H1 (cell line): ENCODE data around the gene TTC34. TPM values are rescaled to one million over a fixed set of nuclear protein-coding genes. Genes with fewer than 3 reads are reported as not detected.

ENCODE experiments used
- CTCF ChIA-PET: fragments of 300-600 bp; sonication (Branson Sonifier 250); formaldehyde crosslinking; loops from one replicate; lab custom pipeline; 2021; ENCODE audit not compliant: partially characterized antibody; lab: Charles Lee
- POLR2A ChIA-PET: fragments of 300-600 bp; sonication (Branson Sonifier 250); formaldehyde crosslinking; loops from one replicate; lab custom pipeline; 2021; ENCODE audit warnings: inconsistent platforms; ENCODE audit not compliant: partially characterized antibody; lab: Charles Lee
- DNase-seq, 2 experiments: peaks; one replicate each; pipeline versions ENCODE4 v3.0.0 to v3.0.0-alpha.2; 2010 to 2022; ENCODE audit warnings: low spot score in 2 of 2, low read depth in 1 of 2, mixed read lengths in 1 of 2
- FAIRE-seq: peaks from 2 replicates; lab custom pipeline; 2011; peaks lifted over from hg19 to GRCh38; lab: Jason Lieb, UNC
- H2AFZ ChIP-seq: 2 replicates; pipeline ENCODE4 v1.8.1; 2012; ENCODE audit warnings: low read length, inconsistent platforms
- H2AK5ac ChIP-seq: 2 replicates; pipeline ENCODE4 v1.6.1; 2013; ENCODE audit warnings: low read depth, low read length
- H2BK120ac ChIP-seq: replicated peaks from 2 replicates; pipeline ENCODE3; 2013; ENCODE audit warnings: low read depth, low read length, inconsistent platforms
- H2BK12ac ChIP-seq: 2 replicates; pipeline ENCODE4 v1.6.1; 2013; ENCODE audit warnings: low read depth, low read length
- H2BK15ac ChIP-seq: 2 replicates; pipeline ENCODE4 v1.6.1; 2013; ENCODE audit warnings: low read length
- H2BK20ac ChIP-seq: 2 replicates; pipeline ENCODE4 v1.6.1; 2013; ENCODE audit warnings: low read length
- H2BK5ac ChIP-seq: 2 replicates; pipeline ENCODE4 v1.6.1; 2013; ENCODE audit warnings: low read depth, low read length
- H3K14ac ChIP-seq: 2 replicates; pipeline ENCODE4 v1.6.1; 2013; ENCODE audit warnings: inconsistent platforms; ENCODE audit not compliant: insufficient read length
- H3K18ac ChIP-seq: 2 replicates; pipeline ENCODE4 v1.6.1; 2013; ENCODE audit warnings: low read length; ENCODE audit errors: extremely low read depth
- H3K23ac ChIP-seq: 2 replicates; pipeline ENCODE4 v1.6.1; 2013; ENCODE audit warnings: inconsistent platforms; ENCODE audit not compliant: insufficient read length
- H3K23me2 ChIP-seq: 2 replicates; pipeline ENCODE4 v1.6.1; 2013; ENCODE audit warnings: low read depth, low read length
- H3K27ac ChIP-seq: 2 replicates; pipeline ENCODE4 v1.6.1; 2011; ENCODE audit warnings: low read depth, low read length, inconsistent platforms
- H3K27me3 ChIP-seq, 4 experiments: replicated peaks in 1 of 4; 1 replicate in 1 of 4; 2 replicates in 3 of 4; pipeline versions ENCODE4 v1.6.1 to v1.8.1; 2011 to 2013; ENCODE audit warnings: low read length in 3 of 4, mild to moderate bottlenecking in 3 of 4, inconsistent platforms in 2 of 4, mixed read lengths in 2 of 4, moderate library complexity in 1 of 4; ENCODE audit not compliant: control insufficient read depth in 3 of 4, insufficient read depth in 3 of 4; ENCODE audit errors: extremely low read depth in 1 of 4
- H3K36me3 ChIP-seq, 4 experiments: 2 replicates each; pipeline versions ENCODE4 v1.6.1 to v1.8.1; 2011 to 2013; ENCODE audit warnings: mild to moderate bottlenecking in 4 of 4, low read length in 3 of 4, moderate library complexity in 2 of 4, control low read depth in 1 of 4, inconsistent platforms in 1 of 4; ENCODE audit not compliant: insufficient read depth in 4 of 4, control insufficient read depth in 2 of 4
- H3K4ac ChIP-seq: replicated peaks from 2 replicates; pipeline ENCODE3; 2013; ENCODE audit warnings: low read length, low read depth, mixed read lengths, inconsistent platforms; ENCODE audit not compliant: insufficient read length
- H3K4me1 ChIP-seq, 4 experiments: replicated peaks in 1 of 4; 1 replicate in 1 of 4; 2 replicates in 3 of 4; pipeline versions ENCODE4 v1.6.1 to v1.8.1; 2011 to 2013; ENCODE audit warnings: low read length in 3 of 4, inconsistent platforms in 2 of 4, mixed read lengths in 1 of 4; ENCODE audit not compliant: insufficient read depth in 4 of 4, control insufficient read depth in 3 of 4
- H3K4me2 ChIP-seq, 2 experiments: 2 replicates each; pipeline versions ENCODE4 v1.6.1 to v1.8.1; 2011 to 2013; ENCODE audit warnings: low read depth in 2 of 2, low read length in 2 of 2, control low read depth in 1 of 2, inconsistent platforms in 1 of 2, mild to moderate bottlenecking in 1 of 2; ENCODE audit not compliant: insufficient read depth in 1 of 2
- H3K4me3 ChIP-seq, 4 experiments: fragments of 200-600, 300-600 bp in 1 of 4; sonication (generic), shearing (Covaris generic), sonication (Bioruptor Twin) in 1 of 4; 2 replicates each; pipeline versions ENCODE4 v1.5.1 to v1.8.1; 2011 to 2016; ENCODE audit warnings: low read length in 4 of 4, low read depth in 3 of 4, control low read depth in 2 of 4, inconsistent platforms in 2 of 4, mild to moderate bottlenecking in 2 of 4, mixed read lengths in 1 of 4, moderate library complexity in 1 of 4; ENCODE audit not compliant: insufficient read depth in 2 of 4; ENCODE audit errors: extremely low read depth in 1 of 4
- H3K56ac ChIP-seq: replicated peaks from 2 replicates; pipeline ENCODE3; 2013; ENCODE audit warnings: low read depth, mild to moderate bottlenecking, mixed read lengths, low read length, inconsistent platforms; ENCODE audit not compliant: insufficient read length
- H3K79me1 ChIP-seq: 2 replicates; pipeline ENCODE4 v1.6.1; 2013; ENCODE audit warnings: low read depth, low read length, control low read depth
- H3K79me2 ChIP-seq, 2 experiments: 2 replicates each; pipeline versions ENCODE4 v1.6.1 to v1.8.1; 2012 to 2013; ENCODE audit warnings: low read length in 2 of 2, mild to moderate bottlenecking in 2 of 2, inconsistent platforms in 1 of 2; ENCODE audit not compliant: insufficient read depth in 2 of 2, control insufficient read depth in 1 of 2
- H3K9ac ChIP-seq, 4 experiments: replicated peaks in 1 of 4; 1 replicate in 1 of 4; 2 replicates in 3 of 4; pipeline versions ENCODE4 v1.6.1 to v1.8.1; 2011 to 2013; ENCODE audit warnings: low read depth in 3 of 4, low read length in 3 of 4, control low read depth in 2 of 4, mild to moderate bottlenecking in 2 of 4, moderate library complexity in 2 of 4, inconsistent platforms in 1 of 4; ENCODE audit errors: extremely low read depth in 1 of 4
- H3K9me3 ChIP-seq, 2 experiments: 2 replicates each; pipeline versions ENCODE4 v1.6.1 to v1.8.1; 2012 to 2013; ENCODE audit warnings: mild to moderate bottlenecking in 2 of 2, moderate library complexity in 2 of 2, control low read depth in 1 of 2, inconsistent platforms in 1 of 2, low read depth in 1 of 2, low read length in 1 of 2, mixed read lengths in 1 of 2; ENCODE audit not compliant: insufficient read depth in 2 of 2
- H4K20me1 ChIP-seq, 2 experiments: replicated peaks in 1 of 2; 2 replicates each; pipeline versions ENCODE3 to v1.8.1; 2011 to 2013; ENCODE audit warnings: inconsistent platforms in 2 of 2, low read length in 2 of 2, mild to moderate bottlenecking in 1 of 2; ENCODE audit not compliant: insufficient read depth in 2 of 2, control insufficient read depth in 1 of 2
- H4K5ac ChIP-seq: 2 replicates; pipeline ENCODE4 v1.6.1; 2013; ENCODE audit warnings: low read length, low read depth, mixed read lengths, inconsistent platforms; ENCODE audit not compliant: insufficient read length
- H4K8ac ChIP-seq: 2 replicates; pipeline ENCODE4 v1.8.0; 2013; ENCODE audit warnings: mild to moderate bottlenecking, moderate library complexity, low read length, inconsistent platforms; ENCODE audit not compliant: insufficient read depth; ENCODE audit errors: extremely low read depth
- H4K91ac ChIP-seq: replicated peaks from 2 replicates; pipeline ENCODE3; 2013; ENCODE audit warnings: low read length, mixed read lengths, inconsistent platforms; ENCODE audit not compliant: insufficient read length
- ASH2L ChIP-seq: fragments of 200-600, 300-600 bp; sonication (generic); IDR thresholded peaks from one replicate; pipeline ENCODE4 v1.7.1; 2017; ENCODE audit warnings: low read length
- E2F6 ChIP-seq: IDR thresholded peaks from 2 replicates; pipeline ENCODE4 v1.6.1; 2012; ENCODE audit warnings: inconsistent platforms
- EGR1 ChIP-seq: IDR thresholded peaks from 2 replicates; pipeline ENCODE4 v1.6.1; 2011; ENCODE audit warnings: low read depth, low read length, borderline replicate concordance
- NRF1 ChIP-seq: IDR thresholded peaks from 2 replicates; pipeline ENCODE4 v1.6.1; 2011; ENCODE audit warnings: mild to moderate bottlenecking, low read depth, low read length, improper control_type of control experiment
- POLR2AphosphoS5 ChIP-seq: IDR thresholded peaks from 2 replicates; pipeline ENCODE4 v1.6.1; 2011; ENCODE audit warnings: low read depth, low read length
- RAD21 ChIP-seq, 2 experiments: IDR thresholded peaks in 1 of 2; conservative IDR thresholded peaks in 1 of 2; 2 replicates each; pipeline ENCODE4 v1.6.1; 2011; ENCODE audit warnings: low read depth in 2 of 2, low read length in 2 of 2, improper control_type of control experiment in 1 of 2, inconsistent platforms in 1 of 2, mild to moderate bottlenecking in 1 of 2, moderate library complexity in 1 of 2
- TAF1 ChIP-seq: IDR thresholded peaks from 2 replicates; pipeline ENCODE4 v1.6.1; 2011; ENCODE audit warnings: mild to moderate bottlenecking, low read depth, low read length
- TAF7 ChIP-seq: optimal IDR thresholded peaks from 2 replicates; pipeline ENCODE3; 2011; ENCODE audit warnings: low read depth, mild to moderate bottlenecking, inconsistent platforms, low read length, moderate library complexity, borderline replicate concordance
- WGBS, 2 experiments: shearing (Covaris generic) in 1 of 2; methylation state at CpG; one replicate each; pipeline versions ENCODE4 v1.1.6 to v1.1.7; 2013 to 2015; ENCODE audit warnings: low lambda C conversion rate in 2 of 2, mixed read lengths in 2 of 2, inconsistent platforms in 1 of 2, low coverage in 1 of 2, missing lambda C conversion rate in 1 of 2; ENCODE audit not compliant: insufficient replicate concordance in 2 of 2, insufficient coverage in 1 of 2, insufficient read length in 1 of 2; ENCODE audit errors: extremely low coverage in 1 of 2, missing lambda C conversion rate in 1 of 2; 5-methylcytosine and 5-hydroxymethylcytosine counted together
- polyA plus RNA-seq, 7 experiments: library from polyadenylated mRNA; depleted of rRNA in 3 of 7; stranded (reverse) in 5 of 7; unstranded in 2 of 7; fragments of >200 nt in 5 of 7; fragments of 200-250 nt in 2 of 7; gene quantifications; 1 replicate in 5 of 7; 2 replicates in 1 of 7; 4 replicates in 1 of 7; pipeline versions ENCODE4 v1.2.1 to v1.2.3, GENCODE V29; 2011 to 2013; ENCODE audit warnings: missing spikeins in 2 of 7, mixed read lengths in 2 of 7
- total RNA-seq: library from RNA; stranded (reverse); fragmentation: NEBNext Ultra II Directional; extraction: Animal tissue kit (Norgen Biotek cat#: 25700); gene quantifications from 2 replicates; pipeline ENCODE4 v1.2.1, GENCODE V29; 2021

Gene TTC34
- total and polyA plus RNA-seq, 2 of the 8 experiments (the other 6 are each of a cell fraction or from before 2014, with no cell fraction given): 0.23 to 0.50 TPM

DNA sequence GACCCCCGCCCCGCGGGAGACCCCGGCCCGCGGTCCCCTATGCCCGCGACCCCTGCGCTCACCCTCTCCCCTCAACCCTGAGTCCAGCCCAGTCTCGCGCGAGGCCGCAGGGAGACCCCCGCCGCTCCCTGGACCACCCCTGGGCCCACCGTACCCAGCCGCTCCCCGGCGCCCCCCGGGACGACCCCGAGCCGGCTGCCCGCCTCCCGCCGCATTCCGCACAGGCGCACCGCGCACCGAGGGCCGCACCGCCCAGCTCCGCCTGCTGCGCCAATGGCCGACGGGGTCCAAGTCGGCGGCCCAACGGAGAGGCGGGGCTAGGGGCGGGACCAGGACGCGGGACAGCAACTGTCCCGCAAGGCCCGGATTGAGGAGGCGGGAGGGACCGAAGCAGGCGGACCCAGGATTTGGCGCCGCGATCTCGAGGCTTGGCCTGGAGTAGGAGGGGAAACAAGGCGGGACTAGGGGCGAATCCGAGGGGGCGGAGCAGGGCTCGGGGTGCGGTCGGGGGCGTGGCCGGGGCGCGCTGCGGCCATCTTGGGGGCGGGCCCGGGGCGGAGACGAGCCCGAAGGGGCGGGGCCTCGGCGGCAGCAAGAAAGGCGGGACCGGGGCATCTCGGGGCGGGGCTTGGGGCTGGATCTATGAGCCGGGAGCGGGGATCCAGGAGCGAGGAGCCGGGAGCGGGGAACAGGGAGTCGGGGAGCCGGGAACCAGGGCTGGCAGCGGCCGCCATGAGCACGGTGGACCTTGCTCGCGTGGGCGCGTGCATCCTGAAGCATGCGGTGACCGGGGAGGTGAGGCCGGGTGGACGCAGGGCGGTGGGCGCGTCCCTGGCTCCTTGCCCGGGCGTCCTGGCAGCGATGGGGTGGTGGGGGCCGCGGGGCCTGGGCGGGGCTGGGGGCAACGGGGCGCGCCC lies 215.1 kb downstream of the TTC34 start, which contains the start of gene PRXL2B:
Gene PRXL2B (plus strand): TSS at position 624 of the 917 bp plus-strand sequence. CDS start 109 bp downstream, at position 733.
- H3K4me2 ChIP-seq: peak within 1 kb of the TSS; percentile 83 to 88
- H3K14ac ChIP-seq: peak within 1 kb of the TSS; percentile 8
- H4K8ac ChIP-seq: peak within 1 kb of the TSS; percentile 93
- peak within 1 kb of the TSS; percentile 52 for H4K91ac ChIP-seq
- H3K27me3 ChIP-seq: no peaks in the 10 kb centered on the region
- peak within 1 kb of the TSS; percentile 54 to 65 (median 60) for H3K9ac ChIP-seq
- no peak for FAIRE-seq
- ChIA-PET POLR2A (interaction anchor here (0.6 to 1.5 kb wide), 6 partner anchors 19 to 195 kb away, joined by 3 to 9 read pairs (median 4); partner anchors contain the start of genes MORN1, PANK4 and RER1), CTCF (interaction anchor here (0.8 to 4.5 kb wide), 2 partner anchors 8 to 25 kb away, joined by 3 to 24 read pairs; no protein-coding TSS in a partner anchor)
- H2BK12ac ChIP-seq: no peak within 1 kb of the TSS
- no peaks in the 10 kb centered on the region for H3K79me2 ChIP-seq
- peak within 1 kb of the TSS; percentile 49; the same call in 1 of the 2 replicates for H3K27ac ChIP-seq
- peaks cover 0 to 25% (median 9%) of the 10 kb centered on the region in 4 experiments; a peak in 4 of 7 replicates for H3K4me1 ChIP-seq
- peak within 1 kb of the TSS; percentile 82 for H3K56ac ChIP-seq
- H2BK120ac ChIP-seq: peak within 1 kb of the TSS; percentile 94
- no peak within 1 kb of the TSS for H2AK5ac ChIP-seq
- H3K23me2 ChIP-seq: peaks cover 12% of the 10 kb centered on the region
- 0 out of 2 replicates have a peak within 1 kb of the TSS, but pooled peaks have one; percentile 72 for H2BK15ac ChIP-seq
- peak within 1 kb of the TSS; percentile 91; the same call in 1 of the 2 replicates for H2BK5ac ChIP-seq
- H3K79me1 ChIP-seq: no peaks in the 10 kb centered on the region; the same call in 1 of the 2 replicates
- H3K9me3 ChIP-seq: peaks cover 0 to 6% of the 10 kb centered on the region in 2 experiments; a peak in 1 of 4 replicates
- peak within 1 kb of the TSS; percentile 10; the same call in 1 of the 2 replicates for H2AFZ ChIP-seq
- H3K18ac ChIP-seq: peak within 1 kb of the TSS; percentile 78
- H4K5ac ChIP-seq: peak within 1 kb of the TSS; percentile 81
- H3K4me3 ChIP-seq: peak within 1 kb of the TSS; percentile 72 to 88 (median 79)
- no peak within 1 kb of the TSS for H2BK20ac ChIP-seq
- H3K23ac ChIP-seq: no peak within 1 kb of the TSS
- peak; percentile 95 to 100 for DNase-seq
- peaks cover 0 to 8% (median 0%) of the 10 kb centered on the region in 4 experiments; a peak in 1 of 8 replicates for H3K36me3 ChIP-seq
- peak within 1 kb of the TSS; percentile 78 for H3K4ac ChIP-seq
- WGBS, 2 experiments: 1% methylated on average over 29 of the region's 107 CpGs; no CpG with 5 or more reads in 1 of the 2 experiments
- H4K20me1 ChIP-seq: peaks cover 2 to 3% of the 10 kb centered on the region in 2 experiments
- TF ChIP-seq TAF1: peak; percentile 22
- peak; percentile 73 for TF ChIP-seq TAF7
- TF ChIP-seq RAD21 (IDR thresholded peaks at IDR 0.05 in 1 of 2, conservative IDR thresholded peaks at IDR 0.05 in 1 of 2; ENCODE audit: low read depth in 2 of 2, low read length in 2 of 2): no peak
- peak; percentile 35; the same call in 1 of the 2 replicates for TF ChIP-seq POLR2AphosphoS5
- no peak for TF ChIP-seq ASH2L
- peak; percentile 43 for TF ChIP-seq NRF1
- no peak; the same call in 1 of the 2 replicates for TF ChIP-seq EGR1
- peak; percentile 90 for TF ChIP-seq E2F6
